C4-2B (cell line): Measurements from ENCODE around the gene LPCAT4.
"Not testable (repeated sequence)": the region's sequence is repeated elsewhere in the genome, so short reads cannot be mapped to it uniquely, and the experiment has no call there.

ENCODE experiments used
- CTCF ChIP-seq: fragments of 450-650 bp; conservative IDR thresholded peaks from 2 replicates; pipeline ENCODE4 v1.5.1; 2017; ENCODE audit warnings: mild to moderate bottlenecking
- ZFX ChIP-seq: fragments of 450-650 bp; IDR thresholded peaks from 2 replicates; pipeline ENCODE4 v1.6.1; 2017

GRCh38 chr15:34403160-34403598 is 36.2 kb upstream of the LPCAT4 start:
- not testable (repeated sequence) for TF ChIP-seq CTCF, ZFX
